ENCODE results near the gene IER5L. TPM values are rescaled to one million over a fixed set of nuclear protein-coding genes. Genes with fewer than 3 reads are reported as not detected.

IER5L gene
- total and polyA plus RNA-seq, 2 donors (not counting 3 experiments of a cell fraction or from before 2014, with no cell fraction given): 5.3 to 12.3 TPM

DNA sequence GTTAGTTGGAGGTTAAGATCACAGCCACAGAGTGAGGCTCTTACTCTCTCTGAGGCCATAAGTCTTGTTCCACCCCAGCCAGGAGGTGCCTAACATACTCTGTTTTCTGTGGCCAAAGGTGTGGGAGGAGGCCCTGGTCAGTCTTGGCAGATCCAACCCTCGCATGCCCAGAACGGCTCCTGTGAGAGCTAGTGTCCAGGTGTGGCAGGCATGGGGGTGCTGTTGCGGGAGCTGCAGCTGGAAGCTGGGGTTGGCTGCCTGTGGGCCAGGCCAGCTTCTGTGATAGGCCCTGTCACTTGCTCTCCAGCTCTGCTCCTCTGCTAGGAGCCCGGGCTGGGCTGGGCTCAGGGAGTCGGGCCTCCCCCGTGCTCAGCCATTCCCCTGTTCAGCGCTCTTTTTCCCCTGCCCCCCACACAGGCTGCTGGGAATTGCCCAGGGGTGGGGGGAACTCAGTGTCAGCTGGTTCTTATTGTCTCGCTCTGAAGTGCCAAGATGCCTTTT lies 31.6 kb downstream of the IER5L start:
- Histone ChIP-seq H3K4me3 (replicated peaks in 1 of 3; ENCODE audit: insufficient read depth in 1 of 3, low read depth in 1 of 3, low read length in 3 of 3) (no peak overlapping the region), H3K27ac (ENCODE audit: insufficient read depth, low read depth, low read length) (peak overlapping the region; percentile 31), H3K79me2 (ENCODE audit: control insufficient read depth, insufficient read depth, low read length) (peaks cover 4% of the 10 kb centered on the region), H2AFZ (ENCODE audit: low read depth, low read length) (no peak overlapping the region), H3K36me3 (ENCODE audit: control insufficient read depth in 2 of 2, extremely low read depth in 1 of 2, insufficient read depth in 2 of 2, low read length in 2 of 2) (no peaks in the 10 kb centered on the region), H3K9me1 (replicated peaks; ENCODE audit: control insufficient read depth, extremely low read depth, insufficient read depth, low read length) (no peaks in the 10 kb centered on the region), H3K4me2 (ENCODE audit: insufficient read depth, low read length) (no peak overlapping the region), H4K20me1 (replicated peaks; ENCODE audit: control insufficient read depth, extremely low read depth, insufficient read depth, low read length) (no peaks in the 10 kb centered on the region), H3K9me3 (replicated peaks; ENCODE audit: control insufficient read depth, insufficient read depth, low read length) (no peaks in the 10 kb centered on the region), H3K4me1 (ENCODE audit: control insufficient read depth, extremely low read depth, insufficient read depth, low read length) (peaks cover 29% of the 10 kb centered on the region), H3K27me3 (ENCODE audit: control insufficient read depth in 2 of 2, insufficient read depth in 2 of 2, low read length in 2 of 2) (no peaks in the 10 kb centered on the region), H3K9ac (replicated peaks; ENCODE audit: extremely low read depth, insufficient read depth, low read length) (no peak overlapping the region)
- intact Hi-C loops (cut with micrococcal nuclease): no loop called here
- no TSS peak for BruUV-seq (replicated peaks)
- TF ChIP-seq CTCF (IDR thresholded peaks at IDR 0.05; ENCODE audit: extremely low read depth in 1 of 2, insufficient read depth in 1 of 2, low read depth in 1 of 2, low read length in 2 of 2): no peak
- no peak for TF ChIP-seq FOS (IDR thresholded peaks at IDR 0.05; ENCODE audit: borderline replicate concordance, insufficient read depth, low read length)
- no peak for TF ChIP-seq EZH2 (IDR thresholded peaks at IDR 0.05; ENCODE audit: borderline replicate concordance, low read depth, low read length, severe bottlenecking)
- TF ChIP-seq POLR2A (IDR thresholded peaks at IDR 0.05; ENCODE audit: low read depth, low read length): no peak
- TF ChIP-seq MAX (IDR thresholded peaks at IDR 0.05; ENCODE audit: insufficient read depth, insufficient read length): no peak
- no peak for TF ChIP-seq JUN (IDR thresholded peaks at IDR 0.05; ENCODE audit: borderline replicate concordance, insufficient read depth, insufficient read length, low read depth)
- no peak for TF ChIP-seq POLR2AphosphoS5 (IDR thresholded peaks at IDR 0.05; ENCODE audit: insufficient read depth, low read depth, low read length)
- no peak for TF ChIP-seq GATA2 (IDR thresholded peaks at IDR 0.05; ENCODE audit: insufficient read depth, insufficient read length, low read depth, low read length)
- POLR2A ChIA-PET: interaction anchor here (0.9 kb wide), 1 partner anchor 20 kb away, joined by 5 read pairs; no protein-coding TSS in a partner anchor
- CTCF ChIA-PET: interaction anchor here (0.6 to 9.5 kb wide), 7 partner anchors 10 to 375 kb away, joined by 3 to 287 read pairs (median 5); partner anchors contain the start of gene IER5L
- dilution Hi-C loops (cut with MboI; ENCODE audit: extremely low pct_ligation_motif_present, low sequenced_read_pairs): no loop called here
- FAIRE-seq: no peak
- peak; percentile 10 for DNase-seq (ENCODE audit: low read depth, low spot score)

Measured in endothelial cell of umbilical vein (primary cell).